NCI-H187 (cell line): ENCODE measurements around the gene FLVCR2.
"Not testable (repeated sequence)": the region's sequence is repeated elsewhere in the genome, so short reads cannot be mapped to it uniquely, and the experiment has no call there.

Source experiments
- DNase-seq, 2 experiments: peaks; one replicate each; lab custom pipeline; 2025; lab: John Stamatoyannopoulos, UW

FLVCR2 gene

GRCh38 chr14:75662966-75663365 lies 84.5 kb downstream of the FLVCR2 start:
- no peak for DNase-seq

- no peak for DNase-seq
Observed at GRCh38 chr14:75667099-75667765, 88.8 kb downstream of the FLVCR2 start.

- DNase-seq = no peak
Observed at GRCh38 chr14:75672605-75673192, 94.3 kb downstream of the FLVCR2 start.

GRCh38 chr14:75673345-75674035 lies 95.1 kb downstream of the FLVCR2 start:
- no peak for DNase-seq

- no peak for DNase-seq
Observed at GRCh38 chr14:75675265-75675960, 97.0 kb downstream of the FLVCR2 start.

GRCh38 chr14:75685910-75686309 lies 107.5 kb downstream of the FLVCR2 start:
- no peak for DNase-seq

GRCh38 chr14:75689012-75689411 lies 110.6 kb downstream of the FLVCR2 start:
- DNase-seq = no peak

GRCh38 chr14:75690010-75690409 lies 111.6 kb downstream of the FLVCR2 start:
- DNase-seq = no peak

GRCh38 chr14:75695025-75695424 lies 116.6 kb downstream of the FLVCR2 start:
- not testable (repeated sequence) for DNase-seq

- no peak for DNase-seq
Observed at GRCh38 chr14:75697386-75697785, 119.0 kb downstream of the FLVCR2 start.
